Retinal pigment epithelial cell (primary cell): Measurements from ENCODE around the gene PRDX5.
A peak's percentile ranks its signal among the peaks of the same experiment; 100 is the strongest.

ENCODE experiments used
- DNase-seq: peaks from one replicate; pipeline ENCODE4 v3.0.0-alpha.2; 2010; ENCODE audit warnings: low read depth
- H3K4me3 ChIP-seq: 2 replicates; pipeline ENCODE4 v1.5.1; 2011; ENCODE audit warnings: mild to moderate bottlenecking, low read length, control low read depth, moderate library complexity
- TF ChIP-seq, protein P1 (sequence below): conservative IDR thresholded peaks from 2 replicates; pipeline ENCODE4 v1.5.1; 2011; ENCODE audit warnings: low read depth, low read length, control low read depth, inconsistent platforms

The PRDX5 gene

DNA sequence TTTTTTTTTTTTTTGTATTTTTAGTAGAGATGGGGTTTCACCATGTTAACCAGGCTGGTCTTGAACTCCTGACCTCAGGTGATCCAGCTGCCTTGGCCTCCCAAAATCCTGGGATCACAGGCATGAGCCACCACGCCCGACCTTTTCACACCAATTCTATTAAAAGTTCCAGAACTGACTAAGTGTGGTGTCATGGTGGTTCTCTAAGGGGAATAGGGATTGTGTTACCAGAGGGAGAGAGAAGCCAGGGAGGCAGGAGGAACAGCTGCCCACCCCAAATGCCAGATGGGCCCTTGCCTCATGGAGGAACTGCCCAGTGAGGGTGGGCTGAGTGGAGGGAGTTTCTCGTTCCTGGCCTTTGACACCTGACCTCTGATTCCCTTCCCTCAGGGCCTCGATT, 47.0 kb downstream of the PRDX5 start:
- TF ChIP-seq, protein P1, sequence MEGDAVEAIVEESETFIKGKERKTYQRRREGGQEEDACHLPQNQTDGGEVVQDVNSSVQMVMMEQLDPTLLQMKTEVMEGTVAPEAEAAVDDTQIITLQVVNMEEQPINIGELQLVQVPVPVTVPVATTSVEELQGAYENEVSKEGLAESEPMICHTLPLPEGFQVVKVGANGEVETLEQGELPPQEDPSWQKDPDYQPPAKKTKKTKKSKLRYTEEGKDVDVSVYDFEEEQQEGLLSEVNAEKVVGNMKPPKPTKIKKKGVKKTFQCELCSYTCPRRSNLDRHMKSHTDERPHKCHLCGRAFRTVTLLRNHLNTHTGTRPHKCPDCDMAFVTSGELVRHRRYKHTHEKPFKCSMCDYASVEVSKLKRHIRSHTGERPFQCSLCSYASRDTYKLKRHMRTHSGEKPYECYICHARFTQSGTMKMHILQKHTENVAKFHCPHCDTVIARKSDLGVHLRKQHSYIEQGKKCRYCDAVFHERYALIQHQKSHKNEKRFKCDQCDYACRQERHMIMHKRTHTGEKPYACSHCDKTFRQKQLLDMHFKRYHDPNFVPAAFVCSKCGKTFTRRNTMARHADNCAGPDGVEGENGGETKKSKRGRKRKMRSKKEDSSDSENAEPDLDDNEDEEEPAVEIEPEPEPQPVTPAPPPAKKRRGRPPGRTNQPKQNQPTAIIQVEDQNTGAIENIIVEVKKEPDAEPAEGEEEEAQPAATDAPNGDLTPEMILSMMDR = no peak
- DNase-seq = no peak
- H3K4me3 ChIP-seq = no peak overlapping the region

DNA sequence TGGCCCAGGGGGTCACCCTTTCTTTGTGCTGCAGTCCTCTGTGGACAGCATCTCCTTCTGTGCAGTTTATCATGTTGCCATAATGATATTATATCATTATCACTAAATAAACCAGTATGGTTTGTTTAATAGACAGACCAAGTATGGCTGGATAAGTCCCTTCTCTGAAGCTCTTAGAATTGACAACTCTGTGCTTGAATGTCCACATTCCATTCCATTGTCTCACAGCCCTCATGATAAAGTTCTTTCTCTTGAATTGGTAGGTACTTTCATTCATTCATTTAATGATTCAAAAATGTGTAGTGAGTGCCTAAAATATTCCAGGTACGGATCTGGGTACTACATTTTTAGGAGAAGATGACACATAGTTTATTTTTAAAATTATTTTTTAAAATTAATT, 48.8 kb downstream of the PRDX5 start:
- no peak overlapping the region for H3K4me3 ChIP-seq
- no peak for DNase-seq

DNA sequence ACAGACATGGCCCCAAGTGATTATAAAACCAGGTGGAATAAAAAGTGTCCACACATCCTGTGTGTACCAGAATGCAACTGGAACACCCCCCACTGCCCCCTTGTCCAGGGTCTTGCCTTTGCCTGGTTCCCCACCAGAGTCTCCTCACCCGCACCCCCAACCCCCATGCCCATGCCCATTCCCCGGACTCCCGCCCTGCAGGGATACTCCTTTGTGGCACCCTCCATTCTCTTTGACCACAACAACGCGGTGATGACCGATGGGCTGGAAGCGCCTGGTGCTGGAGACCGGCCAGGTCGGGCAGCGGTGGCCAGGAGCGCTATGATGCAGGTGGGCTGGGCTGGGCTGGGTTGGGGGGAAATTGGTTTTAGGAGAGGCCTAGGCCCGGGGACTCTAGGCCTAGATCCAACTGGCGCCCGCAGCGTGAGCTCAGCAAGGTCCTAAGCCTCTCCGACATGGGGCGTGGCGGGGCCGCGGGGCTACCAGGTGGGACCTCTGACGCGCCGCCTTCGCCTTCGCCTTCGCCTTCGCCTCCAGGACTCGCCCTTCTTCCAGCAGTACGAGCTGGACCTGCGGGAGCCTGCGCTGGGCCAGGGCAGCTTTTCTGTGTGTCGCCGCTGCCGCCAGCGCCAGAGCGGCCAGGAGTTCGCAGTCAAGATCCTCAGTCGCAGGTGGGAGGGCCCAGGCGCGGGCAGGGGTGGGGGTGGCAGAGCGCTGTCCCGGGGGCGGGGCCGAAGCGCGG, 50.2 kb downstream of the PRDX5 start:
- no peak overlapping the region for H3K4me3 ChIP-seq
- TF ChIP-seq, protein P1 = no peak
- DNase-seq = no peak

More for the DNA sequence above, 48.8 kb downstream of the PRDX5 start:
- TF ChIP-seq, protein P1 = no peak

DNA sequence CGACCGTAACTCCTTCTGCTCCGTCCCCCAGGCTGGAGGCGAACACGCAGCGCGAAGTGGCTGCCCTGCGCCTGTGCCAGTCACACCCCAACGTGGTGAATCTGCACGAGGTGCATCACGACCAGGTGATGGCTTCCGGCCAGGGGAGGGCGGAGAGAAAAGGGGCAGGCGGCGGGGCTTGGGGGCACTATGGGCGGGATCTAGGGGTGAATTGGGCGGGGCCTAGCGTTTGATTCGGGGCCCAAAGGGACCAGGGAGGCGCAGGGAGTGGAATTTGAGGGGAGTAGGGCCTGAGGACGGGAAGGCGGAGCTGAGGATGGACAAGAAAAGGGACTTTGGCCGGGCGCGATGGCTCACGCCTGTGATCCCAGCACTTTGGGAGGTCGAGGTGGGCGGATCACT, 50.8 kb downstream of the PRDX5 start:
- DNase-seq = no peak
- H3K4me3 ChIP-seq = no peak overlapping the region
- TF ChIP-seq, protein P1 = no peak

DNA sequence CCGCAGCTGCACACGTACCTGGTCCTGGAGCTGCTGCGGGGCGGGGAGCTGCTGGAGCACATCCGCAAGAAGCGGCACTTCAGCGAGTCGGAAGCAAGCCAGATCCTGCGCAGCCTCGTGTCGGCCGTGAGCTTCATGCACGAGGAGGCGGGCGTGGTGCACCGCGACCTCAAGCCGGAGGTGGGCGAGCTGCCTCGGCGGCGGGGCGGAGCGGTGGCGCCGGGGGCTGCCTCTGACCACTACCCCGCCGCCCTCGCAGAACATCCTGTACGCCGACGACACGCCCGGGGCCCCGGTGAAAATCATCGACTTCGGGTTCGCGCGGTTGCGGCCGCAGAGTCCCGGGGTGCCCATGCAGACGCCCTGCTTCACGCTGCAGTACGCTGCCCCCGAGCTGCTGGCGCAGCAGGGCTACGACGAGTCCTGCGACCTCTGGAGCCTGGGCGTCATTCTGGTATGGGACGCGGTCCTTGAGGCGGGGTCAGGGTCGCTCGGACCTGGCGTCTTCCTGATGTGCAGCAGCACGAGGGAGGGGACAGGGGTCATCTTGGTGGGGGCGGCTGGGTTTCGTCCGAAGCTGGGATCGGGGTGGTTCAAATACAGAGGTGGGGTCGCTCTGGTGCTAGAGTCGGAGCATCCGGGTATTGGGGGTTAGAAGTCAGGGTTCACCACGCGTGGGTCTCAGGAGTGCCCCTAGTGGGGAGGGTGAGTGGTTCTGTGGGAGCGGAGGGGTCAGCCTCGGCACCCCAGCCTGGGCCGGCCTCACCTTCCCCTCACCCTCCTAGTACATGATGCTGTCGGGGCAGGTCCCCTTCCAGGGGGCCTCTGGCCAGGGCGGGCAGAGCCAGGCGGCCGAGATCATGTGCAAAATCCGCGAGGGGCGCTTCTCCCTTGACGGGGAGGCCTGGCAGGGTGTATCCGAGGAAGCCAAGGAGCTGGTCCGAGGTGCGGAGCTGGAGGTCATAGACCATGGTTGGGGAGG, 51.8 kb downstream of the PRDX5 start:
- DNase-seq = no peak
- TF ChIP-seq, protein P1 = peak; percentile 22
- H3K4me3 ChIP-seq = no peak overlapping the region

DNA sequence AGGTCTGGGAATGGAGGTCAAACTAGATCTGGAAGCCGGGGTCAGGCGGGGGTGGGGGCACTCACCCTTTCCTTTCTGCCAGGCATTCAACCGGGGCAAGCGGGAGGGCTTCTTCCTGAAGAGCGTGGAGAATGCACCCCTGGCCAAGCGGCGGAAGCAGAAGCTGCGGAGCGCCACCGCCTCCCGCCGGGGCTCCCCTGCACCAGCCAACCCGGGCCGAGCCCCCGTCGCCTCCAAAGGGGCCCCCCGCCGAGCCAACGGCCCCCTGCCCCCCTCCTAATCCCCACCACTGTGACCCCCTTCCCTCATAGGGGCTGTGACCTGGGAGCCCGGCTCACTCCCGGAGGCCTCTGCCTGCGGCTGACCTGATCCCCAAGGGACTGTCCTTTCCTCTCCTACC, 53.3 kb downstream of the PRDX5 start:
- TF ChIP-seq, protein P1 = no peak
- DNase-seq = no peak

More for the DNA sequence above, 53.3 kb downstream of the PRDX5 start:
- no peak overlapping the region for H3K4me3 ChIP-seq
